ENCODE results near the gene TMEM212. TPM values are rescaled to one million over a fixed set of nuclear protein-coding genes. Genes with fewer than 3 reads are reported as not detected.

Gene TMEM212
- total and polyA plus RNA-seq, 9 of the 15 experiments (the other 6 are each of a cell fraction or from before 2014, with no cell fraction given) = not detected

DNA sequence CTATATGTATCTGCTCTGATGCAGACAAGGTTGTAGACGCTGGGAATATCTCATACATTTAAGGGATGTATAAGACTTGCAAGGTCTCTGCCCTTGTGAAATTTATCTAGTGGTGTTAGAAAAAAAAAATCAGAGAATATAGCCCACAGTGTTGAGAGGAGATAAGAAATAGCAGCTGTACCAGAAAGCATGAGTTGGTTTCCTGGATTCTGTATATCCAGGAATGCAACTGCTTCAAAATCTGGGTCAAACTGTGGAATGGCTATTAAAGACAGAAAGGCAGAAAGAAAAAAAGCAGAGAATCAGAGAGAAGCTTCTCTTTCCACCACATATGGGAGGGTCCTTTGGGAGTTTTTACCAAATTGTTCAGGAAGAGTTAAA, 1.5 kb upstream of the TMEM212 start:
- intact Hi-C loops (cut with micrococcal nuclease) (no loop called here), in situ Hi-C loops (cut with MboI) (no loop called here)
- H3K4me3 ChIP-seq = no peak overlapping the region
- H2AFZ ChIP-seq (ENCODE audit: low read depth, low read length) = no peak overlapping the region
- H3K9me3 ChIP-seq (replicated peaks; ENCODE audit: control insufficient read depth, insufficient read depth, low read depth, low read length) = no peaks in the 10 kb centered on the region
- no peak overlapping the region for H3K27ac ChIP-seq (ENCODE audit: extremely low read depth, low read depth, low read length)
- 0% methylated on average over 1 of the region's 1 CpG for WGBS (ENCODE audit: insufficient coverage, low coverage, missing lambda C conversion rate)
- H3K4me2 ChIP-seq (ENCODE audit: insufficient read depth, low read length) = no peak overlapping the region
- no peaks in the 10 kb centered on the region for H3K27me3 ChIP-seq (ENCODE audit: control insufficient read depth in 2 of 2, insufficient read depth in 2 of 2, low read length in 2 of 2)
- H3K36me3 ChIP-seq (ENCODE audit: control insufficient read depth, insufficient read depth, low read length) = no peaks in the 10 kb centered on the region
- no peaks in the 10 kb centered on the region for H3K79me2 ChIP-seq (ENCODE audit: control insufficient read depth, insufficient read depth, low read length)
- ChIA-PET POLR2A (interaction anchor here (0.7 to 0.8 kb wide), 2 partner anchors 17 to 414 kb away, joined by 3 read pairs; no protein-coding TSS in a partner anchor), CTCF (ENCODE audit: low intra/inter-chr PET ratio) (no interaction called here)
- no peaks in the 10 kb centered on the region for H3K9me1 ChIP-seq (ENCODE audit: control insufficient read depth, insufficient read depth, low read length)
- peaks cover 0 to 2% of the 10 kb centered on the region in 2 experiments; a peak in 2 of 5 replicates for H3K4me1 ChIP-seq (replicated peaks in 1 of 2; ENCODE audit: control insufficient read depth in 2 of 2, insufficient read depth in 2 of 2, low read length in 2 of 2)
- no TSS peak for BruUV-seq (replicated peaks)
- FAIRE-seq (no peak), ATAC-seq (no peak), DNase-seq (ENCODE audit: extremely low read depth in 1 of 4, low spot score in 3 of 4) (no peak)
- no peaks in the 10 kb centered on the region for H4K20me1 ChIP-seq (replicated peaks; ENCODE audit: control insufficient read depth, insufficient read depth, low read length)
- no peak overlapping the region for H3K9ac ChIP-seq (ENCODE audit: insufficient read depth in 1 of 2, low read depth in 2 of 2, low read length in 2 of 2)
- TF ChIP-seq YY1 (IDR thresholded peaks at IDR 0.05; ENCODE audit: borderline replicate concordance in 1 of 3, control insufficient read depth in 1 of 3, extremely low read depth in 1 of 3, insufficient read depth in 3 of 3, insufficient read length in 1 of 3, insufficient replicate concordance in 2 of 3, low read depth in 1 of 3, low read length in 2 of 3) (no peak), DIDO1 (tag; IDR thresholded peaks at IDR 0.05; ENCODE audit: low read depth) (no peak), MAZ (CRISPR knock-in tag; conservative IDR thresholded peaks at IDR 0.05 in 1 of 2, IDR thresholded peaks at IDR 0.05 in 1 of 2) (no peak), NFYB (IDR thresholded peaks at IDR 0.05; ENCODE audit: extremely low read depth, insufficient read length) (no peak), ZNF76 (CRISPR knock-in tag; IDR thresholded peaks at IDR 0.05; ENCODE audit: borderline replicate concordance) (no peak), ZNF668 (CRISPR knock-in tag; IDR thresholded peaks at IDR 0.05) (no peak), ARID2 (IDR thresholded peaks at IDR 0.05) (no peak), HDAC1 (IDR thresholded peaks at IDR 0.05) (peak in 1 of 2 experiments; percentile 81; a peak in 2 of 4 replicates), ZFPM2 (CRISPR knock-in tag; IDR thresholded peaks at IDR 0.05) (no peak), RBM17 (IDR thresholded peaks at IDR 0.05; ENCODE audit: borderline replicate concordance, low read depth, low read length) (no peak), CREB1 (IDR thresholded peaks at IDR 0.05) (no peak), CREB1 (CRISPR knock-in tag; IDR thresholded peaks at IDR 0.05) (no peak), KDM1A (IDR thresholded peaks at IDR 0.05) (peak; percentile 68 to 77), CBFA2T2 (conservative IDR thresholded peaks at IDR 0.05) (peak; percentile 36), SP1 (CRISPR knock-in tag; IDR thresholded peaks at IDR 0.05) (no peak), TAL1 (IDR thresholded peaks at IDR 0.05) (peak; percentile 29; the same call in 1 of the 2 replicates), SMAD2 (IDR thresholded peaks at IDR 0.05; ENCODE audit: low read depth, low read length) (no peak), U2AF1 (optimal IDR thresholded peaks at IDR 0.05; ENCODE audit: low read depth, low read length) (no peak), EP300 (IDR thresholded peaks at IDR 0.05; ENCODE audit: low read length) (no peak)
- TF ChIP-seq, protein P1, sequence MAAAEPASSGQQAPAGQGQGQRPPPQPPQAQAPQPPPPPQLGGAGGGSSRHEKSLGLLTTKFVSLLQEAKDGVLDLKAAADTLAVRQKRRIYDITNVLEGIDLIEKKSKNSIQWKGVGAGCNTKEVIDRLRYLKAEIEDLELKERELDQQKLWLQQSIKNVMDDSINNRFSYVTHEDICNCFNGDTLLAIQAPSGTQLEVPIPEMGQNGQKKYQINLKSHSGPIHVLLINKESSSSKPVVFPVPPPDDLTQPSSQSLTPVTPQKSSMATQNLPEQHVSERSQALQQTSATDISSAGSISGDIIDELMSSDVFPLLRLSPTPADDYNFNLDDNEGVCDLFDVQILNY (CRISPR knock-in tag; IDR thresholded peaks at IDR 0.05) = no peak
- TF ChIP-seq, protein P2, sequence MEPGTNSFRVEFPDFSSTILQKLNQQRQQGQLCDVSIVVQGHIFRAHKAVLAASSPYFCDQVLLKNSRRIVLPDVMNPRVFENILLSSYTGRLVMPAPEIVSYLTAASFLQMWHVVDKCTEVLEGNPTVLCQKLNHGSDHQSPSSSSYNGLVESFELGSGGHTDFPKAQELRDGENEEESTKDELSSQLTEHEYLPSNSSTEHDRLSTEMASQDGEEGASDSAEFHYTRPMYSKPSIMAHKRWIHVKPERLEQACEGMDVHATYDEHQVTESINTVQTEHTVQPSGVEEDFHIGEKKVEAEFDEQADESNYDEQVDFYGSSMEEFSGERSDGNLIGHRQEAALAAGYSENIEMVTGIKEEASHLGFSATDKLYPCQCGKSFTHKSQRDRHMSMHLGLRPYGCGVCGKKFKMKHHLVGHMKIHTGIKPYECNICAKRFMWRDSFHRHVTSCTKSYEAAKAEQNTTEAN (CRISPR knock-in tag; IDR thresholded peaks at IDR 0.05) = no peak
- TF ChIP-seq, protein P3, sequence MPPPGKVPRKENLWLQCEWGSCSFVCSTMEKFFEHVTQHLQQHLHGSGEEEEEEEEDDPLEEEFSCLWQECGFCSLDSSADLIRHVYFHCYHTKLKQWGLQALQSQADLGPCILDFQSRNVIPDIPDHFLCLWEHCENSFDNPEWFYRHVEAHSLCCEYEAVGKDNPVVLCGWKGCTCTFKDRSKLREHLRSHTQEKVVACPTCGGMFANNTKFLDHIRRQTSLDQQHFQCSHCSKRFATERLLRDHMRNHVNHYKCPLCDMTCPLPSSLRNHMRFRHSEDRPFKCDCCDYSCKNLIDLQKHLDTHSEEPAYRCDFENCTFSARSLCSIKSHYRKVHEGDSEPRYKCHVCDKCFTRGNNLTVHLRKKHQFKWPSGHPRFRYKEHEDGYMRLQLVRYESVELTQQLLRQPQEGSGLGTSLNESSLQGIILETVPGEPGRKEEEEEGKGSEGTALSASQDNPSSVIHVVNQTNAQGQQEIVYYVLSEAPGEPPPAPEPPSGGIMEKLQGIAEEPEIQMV (tag; conservative IDR thresholded peaks at IDR 0.05; ENCODE audit: low read depth) = no peak
